ENCODE data around the gene PLEKHG7. TPM values are rescaled to one million over a fixed set of nuclear protein-coding genes. Genes with fewer than 3 reads are reported as not detected.

Gene PLEKHG7
- total and polyA plus RNA-seq, 2 donors (not counting 1 experiment from before 2014, with no cell fraction given) = 7.5 to 23.2 TPM

DNA sequence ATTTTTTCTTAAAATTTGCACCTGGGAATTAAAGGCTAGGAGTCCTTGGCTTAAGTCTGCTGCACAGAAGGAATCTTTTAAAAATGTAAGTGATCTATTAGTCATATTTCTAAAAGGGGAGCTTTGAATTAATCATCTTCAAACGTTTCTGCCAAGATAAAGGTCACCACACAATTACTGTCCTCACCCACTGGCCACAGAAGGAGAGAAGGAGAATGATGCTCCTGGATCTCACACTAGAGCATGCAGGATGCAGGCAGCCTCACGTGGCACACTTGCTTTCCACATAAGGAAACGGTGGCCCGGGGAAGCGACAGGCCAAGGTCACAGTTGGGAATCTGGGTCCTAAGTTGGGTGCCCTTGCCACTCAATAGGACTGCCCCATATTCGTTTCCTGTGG is 16.9 kb downstream of the PLEKHG7 start:
- Mint-ChIP-seq H3K4me1 (no peaks in the 10 kb centered on the region), H3K9me3 (ENCODE audit: insufficient read depth) (peaks cover 6% of the 10 kb centered on the region), H3K27me3 (no peaks in the 10 kb centered on the region), H3K4me3 (no peak overlapping the region), H3K27ac (no peak overlapping the region)
- no peak overlapping the region for H3K4me3 ChIP-seq (ENCODE audit: control extremely low read depth in 1 of 5, extremely low read depth in 1 of 5, insufficient read depth in 1 of 5, low read depth in 2 of 5, low read length in 4 of 5)
- no peak overlapping the region for H3K4me2 ChIP-seq (replicated peaks; ENCODE audit: low read depth, low read length, poor library complexity, severe bottlenecking)
- no peaks in the 10 kb centered on the region for H3K79me2 ChIP-seq (ENCODE audit: control insufficient read depth, insufficient read depth, low read length)
- H3K9me3 ChIP-seq (ENCODE audit: control extremely low read depth in 1 of 3, control insufficient read depth in 2 of 3, insufficient read depth in 1 of 3, low read length in 2 of 3) = peaks cover 0 to 2% (median 0%) of the 10 kb centered on the region in 3 donors
- ChIA-PET POLR2A (no interaction called here), CTCF (no interaction called here)
- TF ChIP-seq EZH2 (IDR thresholded peaks at IDR 0.05; ENCODE audit: borderline replicate concordance, insufficient read depth, low read depth, low read length, poor library complexity, severe bottlenecking) = no peak
- no peak for TF ChIP-seq CTCF (IDR thresholded peaks at IDR 0.05)
- H4K20me1 ChIP-seq (ENCODE audit: control insufficient read depth, insufficient read depth, low read length, poor library complexity, severe bottlenecking) = no peaks in the 10 kb centered on the region
- H3K27ac ChIP-seq (ENCODE audit: low read length in 2 of 2) = no peak overlapping the region
- H3K27me3 ChIP-seq (replicated peaks in 1 of 4; ENCODE audit: control extremely low read depth in 1 of 4, control insufficient read depth in 3 of 4, insufficient read depth in 4 of 4, low read length in 3 of 4) = no peaks in the 10 kb centered on the region
- intact Hi-C loops (cut with micrococcal nuclease) = no loop called here
- ATAC-seq (ENCODE audit: low read depth) (no peak), DNase-seq (no peak)
- H3K4me1 ChIP-seq (ENCODE audit: control insufficient read depth in 2 of 2, insufficient read depth in 2 of 2, low read length in 2 of 2) = no peaks in the 10 kb centered on the region
- no peak overlapping the region for H3K9ac ChIP-seq (ENCODE audit: low read length)
- no peak overlapping the region for H2AFZ ChIP-seq (ENCODE audit: insufficient read depth, low read depth, low read length, poor library complexity, severe bottlenecking)
- WGBS (ENCODE audit: insufficient coverage) = 88% methylated on average over 5 of the region's 6 CpGs
- H3K36me3 ChIP-seq (replicated peaks in 1 of 2; ENCODE audit: control extremely low read depth in 1 of 2, control insufficient read depth in 1 of 2, extremely low read depth in 1 of 2, insufficient read depth in 2 of 2, low read length in 1 of 2) = peaks cover 0 to 2% of the 10 kb centered on the region in 2 experiments

- CTCF ChIA-PET = interaction anchor here (0.8 kb wide), 1 partner anchor 13 kb away, joined by 3 read pairs; no protein-coding TSS in a partner anchor
- Histone ChIP-seq H3K4me1 (ENCODE audit: control insufficient read depth in 2 of 2, insufficient read depth in 2 of 2, low read length in 2 of 2) (no peaks in the 10 kb centered on the region), H3K9me3 (ENCODE audit: control extremely low read depth in 1 of 3, control insufficient read depth in 2 of 3, insufficient read depth in 1 of 3, low read length in 2 of 3) (peaks cover 0 to 4% (median 0%) of the 10 kb centered on the region in 3 donors), H3K4me2 (replicated peaks; ENCODE audit: low read depth, low read length, poor library complexity, severe bottlenecking) (no peak overlapping the region), H3K27ac (ENCODE audit: low read length in 2 of 2) (no peak overlapping the region), H3K79me2 (ENCODE audit: control insufficient read depth, insufficient read depth, low read length) (no peaks in the 10 kb centered on the region), H3K36me3 (replicated peaks in 1 of 2; ENCODE audit: control extremely low read depth in 1 of 2, control insufficient read depth in 1 of 2, extremely low read depth in 1 of 2, insufficient read depth in 2 of 2, low read length in 1 of 2) (peaks cover 0 to 2% of the 10 kb centered on the region in 2 experiments), H3K27me3 (replicated peaks in 1 of 4; ENCODE audit: control extremely low read depth in 1 of 4, control insufficient read depth in 3 of 4, insufficient read depth in 4 of 4, low read length in 3 of 4) (no peaks in the 10 kb centered on the region), H3K4me3 (ENCODE audit: control extremely low read depth in 1 of 5, extremely low read depth in 1 of 5, insufficient read depth in 1 of 5, low read depth in 2 of 5, low read length in 4 of 5) (no peak overlapping the region), H2AFZ (ENCODE audit: insufficient read depth, low read depth, low read length, poor library complexity, severe bottlenecking) (no peak overlapping the region), H4K20me1 (ENCODE audit: control insufficient read depth, insufficient read depth, low read length, poor library complexity, severe bottlenecking) (no peaks in the 10 kb centered on the region), H3K9ac (ENCODE audit: low read length) (no peak overlapping the region)
- Mint-ChIP-seq H3K9me3 (ENCODE audit: insufficient read depth) (peaks cover 6% of the 10 kb centered on the region), H3K4me1 (no peaks in the 10 kb centered on the region), H3K4me3 (no peak overlapping the region), H3K27ac (no peak overlapping the region), H3K27me3 (no peaks in the 10 kb centered on the region)
- DNase-seq = no peak
- POLR2A ChIA-PET = interaction anchor here (0.6 kb wide), 2 partner anchors 694 to 784 kb away, joined by 7 to 13 read pairs; no protein-coding TSS in a partner anchor
- TF ChIP-seq CTCF (IDR thresholded peaks at IDR 0.05) (no peak), EZH2 (IDR thresholded peaks at IDR 0.05; ENCODE audit: borderline replicate concordance, insufficient read depth, low read depth, low read length, poor library complexity, severe bottlenecking) (no peak)
- no peak for ATAC-seq (ENCODE audit: low read depth)
- intact Hi-C loops (cut with micrococcal nuclease) = no loop called here
- 86% methylated on average over 5 of the region's 8 CpGs for WGBS (ENCODE audit: insufficient coverage)
These were observed 18.3 kb downstream of the PLEKHG7 start for GRCh38 chr12:92721130-92721529.

Data from B cell (primary cell).